Activated CD4-positive, alpha-beta T cell treated with anti-CD3 and anti-CD28 coated beads for 4 hours (primary cell): Measurements from ENCODE around the gene ZC3H15.
"Not testable (repeated sequence)": the region's sequence is repeated elsewhere in the genome, so short reads cannot be mapped to it uniquely, and the experiment has no call there.

ENCODE experiments used
- DNase-seq, 2 donors: peaks; one replicate each; pipeline ENCODE4 v3.0.0-alpha.2; 2020

The ZC3H15 gene

DNA sequence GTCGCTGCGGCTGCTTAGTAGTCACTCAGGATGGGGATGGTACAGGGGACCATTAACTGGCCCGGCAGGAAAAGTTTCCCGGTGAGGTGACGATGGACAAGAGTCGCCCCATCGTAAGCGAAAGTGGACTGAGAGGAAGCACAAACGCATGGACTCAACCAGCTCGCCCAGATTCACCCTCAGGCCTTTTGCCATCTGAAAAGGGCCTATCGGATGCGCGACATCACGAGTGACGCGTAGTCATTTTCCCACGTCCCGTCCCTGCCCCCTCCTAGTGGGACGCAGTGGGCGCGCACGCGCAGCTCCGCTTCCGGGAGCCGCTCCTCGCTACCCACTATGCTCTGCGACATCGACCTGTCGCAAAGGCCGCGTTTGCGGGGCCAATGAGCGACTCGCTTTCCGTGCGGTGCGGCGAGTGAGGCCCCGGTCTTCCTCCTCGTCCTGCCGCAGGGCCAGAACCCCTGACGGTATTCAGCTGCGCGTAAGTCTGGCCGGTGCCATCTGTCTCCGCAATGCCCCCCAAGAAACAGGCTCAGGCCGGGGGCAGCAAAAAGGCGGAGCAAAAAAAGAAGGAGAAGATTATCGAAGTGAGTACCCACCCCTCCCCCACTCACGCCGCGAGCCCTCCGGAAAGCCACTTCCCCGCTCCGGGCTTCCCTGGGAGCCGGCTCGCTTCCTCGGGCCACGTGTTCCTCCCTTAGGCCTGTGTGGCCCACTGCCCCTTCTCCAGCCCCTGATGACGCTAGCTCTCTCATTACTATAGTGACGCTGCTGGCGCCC is at the start of gene ZC3H15:
Gene ZC3H15, plus strand, starts transcription at position 390 of the 780 bp plus-strand sequence. Its CDS starts 123 bp downstream, at position 513.
- DNase-seq: peak; percentile 94 to 96

DNA sequence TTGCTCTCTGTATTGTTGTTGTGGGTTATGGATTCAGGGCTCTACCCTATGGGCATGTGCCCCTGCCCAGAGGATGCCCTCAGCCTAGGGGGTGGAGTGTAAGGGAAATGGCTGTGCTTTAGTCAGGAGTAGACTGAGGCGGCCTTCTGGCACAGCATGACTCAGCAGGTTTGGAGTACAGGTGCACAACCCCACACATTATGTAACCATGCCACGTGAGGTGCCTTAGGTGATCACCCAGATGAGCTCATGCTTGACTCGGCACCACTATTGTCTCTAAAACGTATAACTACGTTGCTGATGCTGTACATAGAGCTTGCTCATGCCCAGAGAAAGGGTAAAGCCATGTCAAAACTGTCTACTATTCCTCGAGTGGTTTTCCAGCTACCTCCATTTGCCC is 48.3 kb upstream of the ZC3H15 start:
- no peak for DNase-seq

GRCh38 chr2:186439673-186440095 is 46.4 kb upstream of the ZC3H15 start:
- not testable (repeated sequence) for DNase-seq

DNA sequence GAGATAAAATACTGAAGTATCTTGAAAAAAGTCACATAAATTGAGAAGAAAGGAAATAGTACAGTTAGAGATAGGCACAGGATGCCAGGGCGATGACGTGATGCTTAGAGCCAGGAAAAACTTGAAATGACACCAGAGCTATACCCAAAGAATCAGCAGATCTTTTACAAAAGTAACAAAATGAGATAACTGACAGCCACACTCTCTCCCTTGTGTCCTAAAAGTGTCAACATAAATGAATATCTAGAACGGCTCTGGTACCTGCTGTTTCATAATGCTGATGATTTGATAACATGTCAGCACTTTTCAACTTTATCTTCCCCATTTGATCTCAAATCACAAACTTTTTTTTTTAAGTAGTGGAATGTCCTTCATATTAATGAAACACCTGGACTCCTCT is 45.6 kb upstream of the ZC3H15 start:
- no peak for DNase-seq

DNA sequence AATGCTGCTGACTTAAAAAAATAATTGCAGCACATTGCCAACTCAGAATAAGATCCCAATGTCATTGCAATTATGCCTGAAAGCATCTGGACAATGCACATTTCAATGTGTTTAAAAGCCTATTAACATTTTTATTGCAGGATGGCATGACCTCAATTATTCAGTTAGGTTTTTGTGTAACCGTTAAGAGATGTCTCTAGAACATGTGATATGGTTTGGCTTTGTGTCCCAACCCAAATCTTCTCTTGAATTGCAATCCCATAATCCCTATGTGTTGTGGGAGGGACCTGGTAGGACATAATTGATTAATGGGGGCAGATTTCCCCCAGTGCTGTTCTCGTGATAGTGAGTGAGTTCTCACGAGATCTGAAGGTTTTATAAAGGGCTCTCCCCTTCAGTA is 43.2 kb upstream of the ZC3H15 start:
- DNase-seq: no peak

GRCh38 chr2:186443851-186444250 is 42.2 kb upstream of the ZC3H15 start:
- DNase-seq: no peak

DNA sequence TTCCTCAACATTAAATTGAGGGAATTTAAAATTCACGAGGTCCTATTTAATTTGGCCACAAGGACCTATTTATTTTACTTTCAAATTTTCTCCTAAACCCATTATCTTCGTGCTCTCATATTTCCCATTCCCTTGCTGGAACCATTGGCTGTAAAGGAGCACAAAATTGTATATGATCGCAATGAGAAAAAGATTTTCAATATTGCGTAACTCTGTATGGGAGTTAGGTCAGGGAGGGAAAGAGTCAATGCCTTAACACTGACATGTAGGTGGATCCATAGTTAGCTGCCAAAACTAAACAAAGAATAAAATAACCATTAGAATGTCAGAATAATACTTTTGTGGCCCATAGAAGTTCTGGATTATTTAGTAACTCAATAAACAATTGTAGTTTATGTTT is 40.6 kb upstream of the ZC3H15 start:
- no peak for DNase-seq

GRCh38 chr2:186455613-186456012 is 30.4 kb upstream of the ZC3H15 start:
- no peak for DNase-seq

DNA sequence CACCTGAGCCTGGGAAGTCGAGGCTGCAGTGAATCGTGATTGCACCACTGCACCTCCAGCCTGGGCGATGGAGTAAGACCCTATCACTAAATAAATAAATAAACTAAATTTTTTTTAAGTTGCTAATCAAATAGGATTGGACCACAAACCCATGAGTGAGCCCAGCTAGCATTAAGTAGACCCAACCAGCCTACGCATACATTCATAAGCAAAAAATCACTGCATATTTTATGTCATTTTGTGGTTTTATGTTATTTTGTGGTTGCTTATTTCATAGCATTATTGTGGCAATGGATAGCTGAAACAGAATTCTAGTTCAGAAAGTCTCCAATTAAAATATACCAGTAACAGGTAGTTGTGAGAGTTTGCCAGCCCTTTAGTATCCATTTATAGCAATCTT is 29.1 kb upstream of the ZC3H15 start:
- DNase-seq: no peak

DNA sequence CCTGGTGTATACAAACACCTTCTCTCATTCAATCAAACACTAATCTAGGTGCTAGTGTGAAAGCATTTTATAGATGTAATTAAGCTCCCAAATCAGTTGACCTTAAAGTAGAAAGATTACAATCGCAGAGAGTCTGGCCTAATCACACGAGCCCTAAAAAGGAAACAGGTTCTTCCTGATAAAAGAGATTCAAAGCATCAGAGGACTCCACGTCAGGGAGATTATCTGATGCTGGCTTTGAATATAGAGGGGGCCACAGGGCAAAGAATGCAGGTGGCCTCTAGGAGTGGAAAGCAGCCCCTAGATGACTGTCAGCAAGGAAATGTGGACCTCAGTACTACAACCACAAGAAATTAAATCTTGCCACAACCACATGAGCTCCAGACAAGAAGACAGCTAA is 28.2 kb upstream of the ZC3H15 start:
- no peak for DNase-seq

- no peak for DNase-seq
These were observed 27.1 kb upstream of the ZC3H15 start for GRCh38 chr2:186459009-186459408.

- DNase-seq: no peak
These were observed 25.6 kb upstream of the ZC3H15 start for GRCh38 chr2:186460465-186460864.

GRCh38 chr2:186466743-186467142 is 19.3 kb upstream of the ZC3H15 start:
- no peak for DNase-seq

DNA sequence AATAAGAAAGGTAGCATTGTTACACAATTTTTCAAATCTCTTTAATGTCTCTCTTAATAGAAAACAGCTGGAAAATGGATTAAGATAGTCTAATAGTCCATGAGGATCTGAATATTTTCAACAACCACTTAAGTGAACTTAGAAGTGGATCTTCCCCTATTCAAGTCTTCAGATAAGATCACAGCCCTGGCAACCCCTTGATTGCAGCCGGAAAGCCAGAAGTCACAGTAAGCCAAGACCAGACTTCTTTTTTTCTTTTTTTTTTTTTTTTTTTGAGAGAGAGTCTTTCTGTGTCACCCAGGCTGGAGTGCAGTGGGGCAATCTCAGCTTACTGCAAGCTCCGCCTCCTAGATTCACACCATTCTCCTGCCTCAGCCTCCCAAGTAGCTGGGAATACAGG is 18.6 kb upstream of the ZC3H15 start:
- DNase-seq: no peak

- not testable (repeated sequence) for DNase-seq
These were observed 13.2 kb upstream of the ZC3H15 start for GRCh38 chr2:186472722-186473493.

DNA sequence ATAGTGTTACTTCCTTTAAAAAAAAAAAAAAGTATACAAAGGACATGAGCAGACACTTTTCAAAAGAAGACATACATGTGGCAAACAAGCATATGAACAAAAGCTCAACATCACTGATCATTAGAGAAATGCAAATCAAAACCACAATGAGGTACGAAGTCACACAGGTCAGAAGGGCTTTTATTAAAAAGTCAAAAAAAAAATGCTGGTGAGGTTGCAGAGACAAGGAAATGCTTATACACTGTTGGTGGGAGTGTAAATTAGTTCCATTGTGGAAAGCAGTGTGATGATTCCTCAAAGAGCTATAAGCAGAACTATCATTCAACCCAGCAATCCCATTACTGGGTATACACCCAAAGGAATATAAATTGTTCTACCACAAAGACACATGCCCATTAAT is 11.8 kb upstream of the ZC3H15 start:
- DNase-seq: not testable (repeated sequence)

- no peak for DNase-seq
These were observed 8.3 kb upstream of the ZC3H15 start for GRCh38 chr2:186477790-186478189.

GRCh38 chr2:186480991-186481390 is 5.1 kb upstream of the ZC3H15 start:
- DNase-seq: no peak

DNA sequence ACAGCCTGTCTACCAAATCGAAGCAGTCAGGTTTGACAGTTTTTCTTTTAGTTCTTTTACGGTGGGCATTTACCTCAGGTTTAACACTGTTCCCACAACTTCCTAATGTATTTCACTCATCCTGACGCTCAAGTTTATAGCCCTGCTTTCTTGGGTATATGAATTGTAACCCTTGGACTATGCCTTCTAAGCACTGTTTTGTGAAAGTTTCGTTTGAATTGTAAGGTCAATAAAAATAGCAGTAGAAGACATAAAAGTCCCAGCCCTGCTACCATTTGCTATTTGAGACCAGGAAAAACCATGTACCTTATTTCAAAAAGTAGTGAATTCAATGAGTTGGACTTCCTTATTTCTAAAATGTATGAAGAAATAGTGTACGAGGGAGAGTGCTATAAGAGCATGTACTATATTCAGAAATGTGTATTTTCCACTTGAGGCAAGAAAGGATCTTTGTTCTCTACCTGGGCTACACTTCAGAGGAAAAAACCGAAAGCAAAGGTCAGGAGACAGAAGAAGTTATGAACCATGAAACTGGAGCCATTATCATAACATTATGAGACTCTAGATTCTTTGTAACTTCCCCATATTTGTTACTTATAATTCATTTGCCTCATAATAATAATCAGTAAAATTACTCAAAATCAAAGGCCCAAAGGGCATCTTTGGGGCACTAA is 1.9 kb upstream of the ZC3H15 start:
- DNase-seq: no peak

DNA sequence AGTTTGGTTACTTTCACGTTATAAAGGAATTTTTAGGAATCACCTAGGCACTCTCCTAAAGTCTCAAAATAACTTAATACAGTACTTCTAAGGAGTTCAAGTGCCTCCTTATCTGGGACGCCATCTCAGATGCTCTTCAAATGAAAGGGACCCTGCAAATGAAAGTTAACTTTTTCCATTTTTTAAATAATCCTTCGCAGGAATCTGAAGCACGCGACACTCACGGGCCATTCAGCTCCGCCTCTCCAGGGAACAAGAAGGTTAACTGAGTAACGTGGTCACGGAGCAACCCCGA is 537 bp upstream of the ZC3H15 start:
- no peak for DNase-seq

DNA sequence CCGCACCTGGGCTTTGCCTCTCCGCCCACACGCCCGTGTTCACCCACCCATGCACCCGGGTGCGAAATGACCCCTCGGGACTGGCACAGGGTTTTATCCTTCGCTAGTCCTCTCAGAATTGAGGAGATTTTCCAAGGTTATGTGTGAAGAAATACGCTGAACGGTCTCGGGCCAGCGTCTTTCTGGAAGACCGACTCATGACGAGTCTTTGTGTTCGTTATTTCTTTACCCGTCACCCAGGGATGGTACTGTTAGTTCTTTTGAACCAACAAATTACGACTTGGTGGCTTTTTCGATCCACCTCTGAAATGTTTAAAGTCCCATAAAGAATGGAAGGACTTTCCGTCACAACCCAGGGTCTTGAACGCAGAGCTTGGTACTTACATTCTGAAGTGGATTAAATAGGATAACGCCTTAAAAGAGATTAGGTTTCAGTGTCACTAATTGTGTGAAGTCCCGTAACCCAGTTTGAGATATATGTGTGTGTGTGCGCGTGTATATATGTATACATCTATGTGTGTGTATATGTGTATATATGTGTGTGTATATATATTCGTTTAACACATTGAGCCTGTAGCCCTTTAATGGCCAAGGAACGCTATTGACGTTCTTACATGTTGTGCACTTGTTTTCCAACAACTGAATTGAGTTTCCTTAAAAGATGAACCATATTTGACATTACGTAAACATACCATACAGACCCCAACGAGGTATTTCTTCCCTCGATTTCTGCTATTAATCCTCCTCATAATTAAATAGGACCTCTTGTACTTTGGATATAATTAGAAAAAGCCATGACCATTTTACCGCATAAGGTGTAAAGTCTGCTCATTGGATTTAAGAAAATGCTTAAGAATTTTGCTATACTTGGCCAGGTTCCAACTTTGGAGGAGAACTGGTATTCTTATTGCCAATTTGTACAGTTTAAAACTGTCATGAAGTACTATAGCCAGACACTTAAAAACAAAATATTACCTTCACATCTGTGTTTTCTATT is 889 bp downstream of the ZC3H15 start:
- DNase-seq: peak in 1 of 2 donors; percentile 85

- no peak for DNase-seq
These were observed 7.6 kb downstream of the ZC3H15 start for GRCh38 chr2:186493564-186494085.
